H9 (cell line): ENCODE data around the gene HYAL3. TPM values are rescaled to one million over a fixed set of nuclear protein-coding genes. Genes with fewer than 3 reads are reported as not detected.
A peak's percentile ranks its signal among the peaks of the same experiment; 100 is the strongest.
"Not testable (repeated sequence)": the region's sequence is repeated elsewhere in the genome, so short reads cannot be mapped to it uniquely, and the experiment has no call there.

Experiments used
- DNase-seq: peaks from one replicate; pipeline ENCODE4 v3.0.0-alpha.2; 2017
- H2AFZ ChIP-seq: one replicate; pipeline ENCODE4 v1.6.1; 2013; ENCODE audit warnings: mild to moderate bottlenecking, low read length, control low read depth, moderate library complexity
- H2AK5ac ChIP-seq: 2 replicates; pipeline ENCODE4 v1.6.1; 2013; ENCODE audit warnings: low read length, control low read depth, mixed read lengths; ENCODE audit not compliant: insufficient read length
- H2BK120ac ChIP-seq: one replicate; pipeline ENCODE4 v1.6.1; 2013; ENCODE audit warnings: low read depth, mild to moderate bottlenecking, low read length, control low read depth, inconsistent platforms; ENCODE audit not compliant: poor library complexity, severe bottlenecking
- H2BK12ac ChIP-seq: 2 replicates; pipeline ENCODE4 v1.6.1; 2013; ENCODE audit warnings: low read length, control low read depth, mixed read lengths, low read depth; ENCODE audit not compliant: insufficient read length
- H2BK15ac ChIP-seq: 2 replicates; pipeline ENCODE4 v1.6.1; 2013; ENCODE audit warnings: low read depth, low read length, control low read depth
- H2BK20ac ChIP-seq: one replicate; pipeline ENCODE4 v1.6.1; 2013; ENCODE audit warnings: low read depth, mild to moderate bottlenecking, low read length, control low read depth, inconsistent platforms; ENCODE audit not compliant: poor library complexity, severe bottlenecking
- H2BK5ac ChIP-seq: 2 replicates; pipeline ENCODE4 v1.6.1; 2013; ENCODE audit warnings: low read length, control low read depth, mixed read lengths; ENCODE audit not compliant: insufficient read length
- H3K14ac ChIP-seq: 2 replicates; pipeline ENCODE4 v1.6.1; 2013; ENCODE audit warnings: low read length, control low read depth; ENCODE audit not compliant: insufficient read depth
- H3K18ac ChIP-seq: 2 replicates; pipeline ENCODE4 v1.6.1; 2013; ENCODE audit warnings: low read depth, mild to moderate bottlenecking, mixed read lengths, low read length, control low read depth; ENCODE audit not compliant: insufficient read length
- H3K23ac ChIP-seq: 2 replicates; pipeline ENCODE4 v1.6.1; 2013; ENCODE audit warnings: low read length, control low read depth, mixed read lengths, low read depth; ENCODE audit not compliant: insufficient read length
- H3K23me2 ChIP-seq: 2 replicates; pipeline ENCODE4 v1.6.1; 2013; ENCODE audit warnings: low read depth, mild to moderate bottlenecking, mixed read lengths, low read length, control low read depth; ENCODE audit not compliant: insufficient read length, poor library complexity, severe bottlenecking
- H3K27ac ChIP-seq: 2 replicates; pipeline ENCODE4 v1.5.1; 2013; ENCODE audit warnings: low read length, control low read depth, mixed read lengths, low read depth; ENCODE audit not compliant: insufficient read length
- H3K27me3 ChIP-seq: 2 replicates; pipeline ENCODE4 v1.6.1; 2013; ENCODE audit warnings: low read length, control low read depth, inconsistent platforms; ENCODE audit not compliant: insufficient read depth
- H3K4ac ChIP-seq: 2 replicates; pipeline ENCODE4 v1.6.1; 2013; ENCODE audit warnings: low read depth, mild to moderate bottlenecking, control low read depth, inconsistent platforms, low read length, moderate library complexity
- H3K4me1 ChIP-seq: 2 replicates; pipeline ENCODE4 v1.6.1; 2013; ENCODE audit warnings: low read length, control low read depth, inconsistent platforms; ENCODE audit not compliant: insufficient read depth
- H3K4me2 ChIP-seq: 2 replicates; pipeline ENCODE4 v1.6.1; 2013; ENCODE audit warnings: low read length, control low read depth, mixed read lengths; ENCODE audit not compliant: insufficient read length, insufficient read depth
- H3K56ac ChIP-seq: 2 replicates; pipeline ENCODE4 v1.6.1; 2013; ENCODE audit warnings: low read depth, mild to moderate bottlenecking, mixed read lengths, low read length, control low read depth; ENCODE audit not compliant: insufficient read length
- H3K79me1 ChIP-seq: 2 replicates; pipeline ENCODE4 v1.6.1; 2013; ENCODE audit warnings: low read depth, mild to moderate bottlenecking, moderate library complexity, low read length, control low read depth, inconsistent platforms; ENCODE audit not compliant: insufficient read depth, poor library complexity, severe bottlenecking
- H3K79me2 ChIP-seq: 2 replicates; pipeline ENCODE4 v1.6.1; 2013; ENCODE audit warnings: low read length, control low read depth, inconsistent platforms; ENCODE audit not compliant: insufficient read depth
- H3K9ac ChIP-seq: 2 replicates; pipeline ENCODE4 v1.6.1; 2013; ENCODE audit warnings: low read length, control low read depth, mixed read lengths; ENCODE audit not compliant: insufficient read length; ENCODE audit errors: extremely low read depth
- H3K9me3 ChIP-seq: one replicate; pipeline ENCODE4 v1.6.1; 2013; ENCODE audit warnings: low read depth, low read length, inconsistent platforms; ENCODE audit not compliant: control insufficient read depth
- H3T11ph ChIP-seq: one replicate; pipeline ENCODE4 v1.6.1; 2013; ENCODE audit warnings: mild to moderate bottlenecking, low read length, control low read depth, inconsistent platforms
- H4K20me1 ChIP-seq: one replicate; pipeline ENCODE4 v1.6.1; 2013; ENCODE audit not compliant: control insufficient read depth, insufficient read length, insufficient read depth
- H4K5ac ChIP-seq: 2 replicates; pipeline ENCODE4 v1.6.1; 2013; ENCODE audit warnings: low read depth, mild to moderate bottlenecking, mixed read lengths, low read length, control low read depth; ENCODE audit not compliant: insufficient read length
- H4K8ac ChIP-seq: replicated peaks from 2 replicates; pipeline ENCODE4 v1.6.1; 2013; ENCODE audit warnings: low read length, control low read depth, mixed read lengths, low read depth; ENCODE audit not compliant: insufficient read length
- H4K91ac ChIP-seq: 2 replicates; pipeline ENCODE4 v1.6.1; 2013; ENCODE audit warnings: low read depth, mild to moderate bottlenecking, moderate library complexity, mixed read lengths, low read length, control low read depth; ENCODE audit not compliant: insufficient read length
- H3K27ac Mint-ChIP-seq, 3 experiments: 2 replicates in 2 of 3; 3 replicates in 1 of 3; pipeline ENCODE4 v1.8.0; 2020 to 2021; ENCODE audit warnings: mixed read lengths in 3 of 3, mild to moderate bottlenecking in 1 of 3, moderate library complexity in 1 of 3
- H3K27me3 Mint-ChIP-seq: 2 replicates; pipeline ENCODE4 v1.8.0; 2021; ENCODE audit warnings: low read depth, mild to moderate bottlenecking, moderate library complexity, mixed read lengths
- H3K36me3 Mint-ChIP-seq, 3 experiments: 2 replicates in 2 of 3; 3 replicates in 1 of 3; pipeline ENCODE4 v1.8.0; 2020 to 2021; ENCODE audit warnings: low read depth in 3 of 3, mixed read lengths in 3 of 3; ENCODE audit not compliant: insufficient read depth in 1 of 3
- H3K4me1 Mint-ChIP-seq, 2 experiments: 2 replicates each; pipeline ENCODE4 v1.8.0; 2020; ENCODE audit warnings: mixed read lengths in 2 of 2
- H3K4me3 Mint-ChIP-seq, 2 experiments: 2 replicates in 1 of 2; 3 replicates in 1 of 2; pipeline ENCODE4 v1.8.0; 2020 to 2021; ENCODE audit warnings: mild to moderate bottlenecking in 2 of 2, mixed read lengths in 2 of 2, moderate library complexity in 1 of 2
- H3K9me3 Mint-ChIP-seq, 2 experiments: 2 replicates in 1 of 2; 3 replicates in 1 of 2; pipeline ENCODE4 v1.8.0; 2020; ENCODE audit warnings: mild to moderate bottlenecking in 2 of 2, mixed read lengths in 2 of 2, moderate library complexity in 1 of 2
- WGBS: extraction: QIAGEN DNeasy Blood & Tissue Kit; methylation state at CpG from one replicate; pipeline ENCODE4 v1.1.7; 2013; ENCODE audit warnings: missing lambda C conversion rate, low lambda C conversion rate, mixed read lengths; ENCODE audit not compliant: insufficient read length; ENCODE audit errors: extremely low coverage; 5-methylcytosine and 5-hydroxymethylcytosine counted together
- total RNA-seq: library from RNA; stranded (reverse); gene quantifications from 2 replicates; pipeline ENCODE4 v1.2.1, GENCODE V29; 2021
- TF ChIP-seq, protein P1 (sequence below): fragments of 200-600 bp; sonication (generic); conservative IDR thresholded peaks from 3 replicates; pipeline ENCODE4 v1.8.0; 2021; ENCODE audit warnings: antibody characterized with exemption, mild to moderate bottlenecking

HYAL3 gene
- total RNA-seq, 1 experiment from 2014 or later, result 3.1 TPM

DNA sequence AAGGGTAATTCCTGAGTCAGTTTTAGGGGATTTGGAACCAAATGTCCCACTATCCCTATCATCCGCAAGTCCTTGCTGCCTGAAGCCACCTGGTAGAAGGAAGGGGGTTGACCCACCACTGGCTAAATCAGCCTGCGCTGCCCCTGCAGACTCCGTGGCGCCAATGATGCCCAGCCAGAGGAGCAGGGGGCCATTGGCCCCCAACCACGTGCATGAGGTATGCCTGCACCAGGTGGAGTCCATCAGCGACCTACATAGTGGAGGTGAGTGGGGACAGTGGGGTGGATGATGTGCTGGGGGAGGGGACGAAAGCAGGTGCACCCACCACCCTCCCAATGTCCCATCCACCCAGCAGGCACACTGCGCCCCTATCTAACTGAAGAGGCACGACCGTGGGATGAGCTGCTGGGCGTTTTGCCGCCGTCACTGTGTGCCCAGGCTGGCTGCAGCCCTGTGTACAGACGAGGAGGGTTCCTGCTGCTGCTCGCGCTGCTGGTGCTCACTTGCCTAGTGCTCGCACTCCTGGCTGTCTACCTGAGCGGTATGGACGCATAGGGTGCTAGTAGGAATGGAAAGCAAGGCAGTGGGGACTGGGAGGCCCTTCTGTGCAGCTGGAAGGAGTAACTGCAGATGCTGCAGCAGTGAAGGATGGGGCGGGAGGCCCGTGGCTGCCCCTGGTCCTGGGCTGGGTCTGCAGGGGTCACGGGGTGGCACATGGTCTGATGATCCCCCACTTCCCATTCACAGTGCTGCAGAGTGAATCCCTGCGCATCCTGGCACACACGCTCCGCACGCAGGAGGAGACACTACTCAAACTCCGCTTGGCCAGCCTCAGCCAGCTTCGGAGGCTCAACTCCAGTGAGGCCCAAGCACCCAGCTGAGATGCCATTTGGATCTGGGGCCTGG is 12.6 kb downstream of the HYAL3 start:
- Mint-ChIP-seq H3K9me3 (no peaks in the 10 kb centered on the region), H3K4me1 (peaks cover 5% of the 10 kb centered on the region in 2 experiments), H3K27me3 (peaks cover 4% of the 10 kb centered on the region; the same call in 1 of the 2 replicates), H3K4me3 (no peak overlapping the region), H3K27ac (no peak overlapping the region; a peak in 1 of 7 replicates), H3K36me3 (peaks cover 26 to 44% (median 39%) of the 10 kb centered on the region in 3 experiments; a peak in 6 of 7 replicates)
- Histone ChIP-seq H3K9me3 (no peaks in the 10 kb centered on the region), H3K23me2 (peaks cover 3% of the 10 kb centered on the region), H4K20me1 (no peaks in the 10 kb centered on the region), H4K5ac (no peak overlapping the region), H3K56ac (no peak overlapping the region), H3K4ac (no peak overlapping the region), H2AK5ac (no peak overlapping the region), H4K91ac (no peak overlapping the region), H2AFZ (no peak overlapping the region), H4K8ac (no peak overlapping the region), H3K23ac (no peak overlapping the region), H3K14ac (no peak overlapping the region), H2BK20ac (no peak overlapping the region), H2BK5ac (no peak overlapping the region), H2BK15ac (no peak overlapping the region), H3K27me3 (no peaks in the 10 kb centered on the region), H3K79me1 (no peaks in the 10 kb centered on the region), H3K18ac (no peak overlapping the region), H3K27ac (no peak overlapping the region), H3K4me2 (no peak overlapping the region), H3K79me2 (peaks cover under 1% of the 10 kb centered on the region; the same call in 1 of the 2 replicates), H3K9ac (no peak overlapping the region), H2BK12ac (no peak overlapping the region), H3T11ph (no peak overlapping the region), H3K4me1 (no peaks in the 10 kb centered on the region), H2BK120ac (no peak overlapping the region)
- TF ChIP-seq, protein P1, sequence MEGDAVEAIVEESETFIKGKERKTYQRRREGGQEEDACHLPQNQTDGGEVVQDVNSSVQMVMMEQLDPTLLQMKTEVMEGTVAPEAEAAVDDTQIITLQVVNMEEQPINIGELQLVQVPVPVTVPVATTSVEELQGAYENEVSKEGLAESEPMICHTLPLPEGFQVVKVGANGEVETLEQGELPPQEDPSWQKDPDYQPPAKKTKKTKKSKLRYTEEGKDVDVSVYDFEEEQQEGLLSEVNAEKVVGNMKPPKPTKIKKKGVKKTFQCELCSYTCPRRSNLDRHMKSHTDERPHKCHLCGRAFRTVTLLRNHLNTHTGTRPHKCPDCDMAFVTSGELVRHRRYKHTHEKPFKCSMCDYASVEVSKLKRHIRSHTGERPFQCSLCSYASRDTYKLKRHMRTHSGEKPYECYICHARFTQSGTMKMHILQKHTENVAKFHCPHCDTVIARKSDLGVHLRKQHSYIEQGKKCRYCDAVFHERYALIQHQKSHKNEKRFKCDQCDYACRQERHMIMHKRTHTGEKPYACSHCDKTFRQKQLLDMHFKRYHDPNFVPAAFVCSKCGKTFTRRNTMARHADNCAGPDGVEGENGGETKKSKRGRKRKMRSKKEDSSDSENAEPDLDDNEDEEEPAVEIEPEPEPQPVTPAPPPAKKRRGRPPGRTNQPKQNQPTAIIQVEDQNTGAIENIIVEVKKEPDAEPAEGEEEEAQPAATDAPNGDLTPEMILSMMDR, result no peak
- WGBS, result no CpG with 5 or more reads among the region's 28 CpGs
- peak; percentile 26 for DNase-seq

DNA sequence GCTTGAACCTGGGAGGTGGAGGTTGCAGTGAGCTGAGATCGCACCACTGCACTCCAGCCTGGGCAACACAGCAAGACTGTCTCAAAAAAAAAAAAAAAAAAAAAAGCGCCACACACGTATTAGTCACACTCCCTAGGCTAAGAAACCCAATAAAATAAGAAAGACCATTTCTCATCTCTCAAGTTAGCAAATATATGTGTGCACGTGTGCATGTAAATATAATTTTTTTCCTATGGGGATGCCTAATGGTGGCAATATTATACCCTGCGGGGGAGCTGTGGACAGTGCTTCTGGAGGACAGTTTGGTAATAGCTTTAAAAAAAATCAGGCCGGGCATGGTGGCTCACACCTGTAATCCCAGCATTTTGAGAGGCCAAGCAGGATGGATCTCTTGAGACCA is 15.1 kb downstream of the HYAL3 start:
- H2AFZ ChIP-seq, H4K8ac ChIP-seq, H3K27me3 Mint-ChIP-seq, H3K23me2 ChIP-seq, H3K56ac ChIP-seq, H3K79me2 ChIP-seq, H3K27ac Mint-ChIP-seq, H2BK5ac ChIP-seq, H3K4me2 ChIP-seq, H3K23ac ChIP-seq, H3K14ac ChIP-seq, H3K4ac ChIP-seq, H2BK15ac ChIP-seq, H3K27ac ChIP-seq, H3K27me3 ChIP-seq, H3K9me3 Mint-ChIP-seq, H3K79me1 ChIP-seq, H2BK12ac ChIP-seq, H3K4me3 Mint-ChIP-seq, H3K18ac ChIP-seq, H2BK120ac ChIP-seq, H4K5ac ChIP-seq, H4K20me1 ChIP-seq, H3K9ac ChIP-seq, DNase-seq, H2AK5ac ChIP-seq, H3K9me3 ChIP-seq, H3T11ph ChIP-seq, H2BK20ac ChIP-seq, H3K4me1 ChIP-seq, H3K4me1 Mint-ChIP-seq, H4K91ac ChIP-seq: not testable (repeated sequence)
- peaks cover 13 to 25% (median 20%) of the 10 kb centered on the region in 3 experiments; a peak in 6 of 7 replicates for H3K36me3 Mint-ChIP-seq
- no CpG with 5 or more reads among the region's 6 CpGs for WGBS
